SK-N-SH (cell line): Measurements from ENCODE around the gene DIO3.

ENCODE experiments used
- FOXJ3 ChIP-seq: sonication (generic); formaldehyde crosslinking; IDR thresholded peaks from 2 replicates; pipeline ENCODE4 v1.5.1; 2020; ENCODE audit warnings: mild to moderate bottlenecking, missing genetic modification reagents
- NFIC ChIP-seq: IDR thresholded peaks from 2 replicates; pipeline ENCODE4 v1.4.0; 2012; ENCODE audit warnings: borderline replicate concordance
- POLR2AphosphoS5 ChIP-seq: IDR thresholded peaks from 2 replicates; pipeline ENCODE4 v1.6.1; 2012; ENCODE audit warnings: low read depth, low read length
- TCF12 ChIP-seq: IDR thresholded peaks from 2 replicates; pipeline ENCODE4 v1.4.0; 2012
- TF ChIP-seq, protein P1 (sequence below): fragments of 200-600 bp; sonication (generic); IDR thresholded peaks from 2 replicates; pipeline ENCODE4 v1.6.1; 2017; ENCODE audit warnings: antibody characterized with exemption, mild to moderate bottlenecking, moderate library complexity
- TF ChIP-seq, protein P2 (sequence below): IDR thresholded peaks from 2 replicates; pipeline ENCODE4 v1.4.0; 2012; ENCODE audit warnings: low read depth

DNA sequence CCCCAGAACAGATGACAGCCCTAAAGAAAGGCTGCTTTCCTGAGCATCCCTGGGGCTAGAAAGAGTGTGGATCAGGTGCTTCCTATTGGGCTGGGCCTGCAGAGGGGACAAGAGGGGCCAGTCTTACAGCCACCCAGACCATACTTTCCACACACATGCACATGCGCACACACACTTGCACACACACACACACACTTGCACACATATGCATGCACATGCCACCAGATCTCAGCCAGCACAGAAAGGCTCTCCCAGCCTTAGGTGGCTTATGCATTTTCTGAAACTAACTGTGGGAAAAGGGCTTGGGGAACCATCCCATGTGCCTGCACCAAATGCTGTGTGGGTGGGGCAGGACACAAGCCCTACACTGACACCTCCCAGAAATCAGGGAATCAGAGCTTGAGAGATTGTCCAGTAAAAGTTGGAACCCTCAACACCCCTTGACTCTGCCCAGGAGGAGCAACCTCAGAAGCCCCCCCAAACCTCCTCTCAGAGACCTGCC is 2.5 kb upstream of the DIO3 start:
- no peak for TF ChIP-seq TCF12
- TF ChIP-seq, protein P1, sequence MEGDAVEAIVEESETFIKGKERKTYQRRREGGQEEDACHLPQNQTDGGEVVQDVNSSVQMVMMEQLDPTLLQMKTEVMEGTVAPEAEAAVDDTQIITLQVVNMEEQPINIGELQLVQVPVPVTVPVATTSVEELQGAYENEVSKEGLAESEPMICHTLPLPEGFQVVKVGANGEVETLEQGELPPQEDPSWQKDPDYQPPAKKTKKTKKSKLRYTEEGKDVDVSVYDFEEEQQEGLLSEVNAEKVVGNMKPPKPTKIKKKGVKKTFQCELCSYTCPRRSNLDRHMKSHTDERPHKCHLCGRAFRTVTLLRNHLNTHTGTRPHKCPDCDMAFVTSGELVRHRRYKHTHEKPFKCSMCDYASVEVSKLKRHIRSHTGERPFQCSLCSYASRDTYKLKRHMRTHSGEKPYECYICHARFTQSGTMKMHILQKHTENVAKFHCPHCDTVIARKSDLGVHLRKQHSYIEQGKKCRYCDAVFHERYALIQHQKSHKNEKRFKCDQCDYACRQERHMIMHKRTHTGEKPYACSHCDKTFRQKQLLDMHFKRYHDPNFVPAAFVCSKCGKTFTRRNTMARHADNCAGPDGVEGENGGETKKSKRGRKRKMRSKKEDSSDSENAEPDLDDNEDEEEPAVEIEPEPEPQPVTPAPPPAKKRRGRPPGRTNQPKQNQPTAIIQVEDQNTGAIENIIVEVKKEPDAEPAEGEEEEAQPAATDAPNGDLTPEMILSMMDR = no peak
- TF ChIP-seq, protein P2, sequence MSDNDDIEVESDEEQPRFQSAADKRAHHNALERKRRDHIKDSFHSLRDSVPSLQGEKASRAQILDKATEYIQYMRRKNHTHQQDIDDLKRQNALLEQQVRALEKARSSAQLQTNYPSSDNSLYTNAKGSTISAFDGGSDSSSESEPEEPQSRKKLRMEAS = no peak
- no peak for TF ChIP-seq POLR2AphosphoS5
- no peak for TF ChIP-seq NFIC
- no peak for TF ChIP-seq FOXJ3
